Cardiac muscle cell (in vitro differentiated cells and primary cell): ENCODE measurements around the gene MRGPRE. TPM values are rescaled to one million over a fixed set of nuclear protein-coding genes. Genes with fewer than 3 reads are reported as not detected.

Experiments used
- DNase-seq, 2 donors: peaks; one replicate each; pipeline versions ENCODE4 v3.0.0 to v3.0.0-alpha.2; 2010 to 2017; ENCODE audit warnings: low read depth in 1 of 2, low spot score in 1 of 2
- H3K27ac ChIP-seq: fragments of 200-600 bp; sonication (generic); 2 replicates; pipeline ENCODE4 v1.5.1; 2016
- H3K27me3 ChIP-seq: fragments of 200-600 bp; sonication (generic); 2 replicates; pipeline ENCODE4 v1.6.0; 2016; ENCODE audit warnings: control low read depth
- H3K36me3 ChIP-seq: fragments of 200-600 bp; sonication (generic); 2 replicates; pipeline ENCODE4 v1.5.1; 2016; ENCODE audit warnings: control low read depth
- H3K4me1 ChIP-seq: fragments of 200-600 bp; sonication (generic); 2 replicates; pipeline ENCODE4 v1.8.1; 2017; ENCODE audit warnings: low read depth, mild to moderate bottlenecking, mixed run types
- H3K4me3 ChIP-seq: fragments of 200-600 bp; sonication (generic); 2 replicates; pipeline ENCODE4 v1.5.1; 2016; ENCODE audit warnings: mild to moderate bottlenecking
- H3K9me3 ChIP-seq: fragments of 200-600 bp; sonication (generic); 2 replicates; pipeline ENCODE4 v1.5.1; 2017; ENCODE audit warnings: low read depth, mild to moderate bottlenecking, control low read depth
- polyA plus RNA-seq: library from polyadenylated mRNA; unstranded; fragments of >200 nt; fragmentation: Nextera tagmentation; extraction: Ambion mirVana; gene quantifications from 2 replicates; pipeline ENCODE4 v1.2.1, GENCODE V29; 2016
- total RNA-seq: library from RNA; depleted of rRNA; stranded (reverse); fragments of >200 nt; gene quantifications from 2 replicates; pipeline ENCODE4 v1.2.3, GENCODE V29; 2016
- TF ChIP-seq, protein P1 (sequence below): IDR thresholded peaks from 2 replicates; pipeline ENCODE4 v1.5.1; 2012; ENCODE audit warnings: low read depth, mild to moderate bottlenecking, low read length

MRGPRE gene
- total and polyA plus RNA-seq, 2 experiments from 2014 or later: not detected

DNA sequence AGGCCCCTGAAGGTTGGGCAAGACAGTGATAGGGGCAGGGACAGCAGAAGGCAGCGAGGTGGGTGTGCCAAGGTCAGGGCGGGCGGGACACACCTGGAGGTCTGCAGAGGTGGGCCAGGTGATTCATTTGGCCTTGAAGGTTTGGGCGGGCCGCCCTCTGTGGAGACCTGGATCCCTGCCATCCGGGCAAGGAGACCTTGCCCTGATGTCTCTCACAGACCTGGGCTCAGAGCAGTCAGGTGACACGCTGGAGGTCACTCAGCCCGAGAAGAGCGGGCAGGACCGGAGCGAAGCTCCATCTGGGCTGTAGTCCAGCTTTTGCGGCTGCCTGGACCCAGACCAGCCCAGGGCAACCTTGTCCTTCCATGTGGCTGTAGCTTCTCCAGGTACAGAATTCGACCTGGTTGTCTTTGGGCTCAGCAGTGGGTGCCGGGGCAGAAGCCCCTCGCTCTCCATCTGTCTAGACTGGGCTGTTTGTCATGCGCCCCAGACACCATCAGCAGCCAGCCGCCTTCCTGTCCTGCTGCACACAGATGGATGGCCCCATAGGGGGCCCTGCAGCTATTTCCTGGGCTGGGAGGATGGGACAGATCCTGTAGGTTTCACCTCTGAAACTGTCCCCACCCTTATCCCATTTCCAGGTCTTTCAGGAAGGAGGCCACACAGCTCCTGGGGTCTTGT lies 16.7 kb downstream of the MRGPRE start:
- peaks cover 34% of the 10 kb centered on the region for H3K27me3 ChIP-seq
- no peaks in the 10 kb centered on the region for H3K4me1 ChIP-seq
- TF ChIP-seq, protein P1, sequence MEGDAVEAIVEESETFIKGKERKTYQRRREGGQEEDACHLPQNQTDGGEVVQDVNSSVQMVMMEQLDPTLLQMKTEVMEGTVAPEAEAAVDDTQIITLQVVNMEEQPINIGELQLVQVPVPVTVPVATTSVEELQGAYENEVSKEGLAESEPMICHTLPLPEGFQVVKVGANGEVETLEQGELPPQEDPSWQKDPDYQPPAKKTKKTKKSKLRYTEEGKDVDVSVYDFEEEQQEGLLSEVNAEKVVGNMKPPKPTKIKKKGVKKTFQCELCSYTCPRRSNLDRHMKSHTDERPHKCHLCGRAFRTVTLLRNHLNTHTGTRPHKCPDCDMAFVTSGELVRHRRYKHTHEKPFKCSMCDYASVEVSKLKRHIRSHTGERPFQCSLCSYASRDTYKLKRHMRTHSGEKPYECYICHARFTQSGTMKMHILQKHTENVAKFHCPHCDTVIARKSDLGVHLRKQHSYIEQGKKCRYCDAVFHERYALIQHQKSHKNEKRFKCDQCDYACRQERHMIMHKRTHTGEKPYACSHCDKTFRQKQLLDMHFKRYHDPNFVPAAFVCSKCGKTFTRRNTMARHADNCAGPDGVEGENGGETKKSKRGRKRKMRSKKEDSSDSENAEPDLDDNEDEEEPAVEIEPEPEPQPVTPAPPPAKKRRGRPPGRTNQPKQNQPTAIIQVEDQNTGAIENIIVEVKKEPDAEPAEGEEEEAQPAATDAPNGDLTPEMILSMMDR: no peak
- H3K27ac ChIP-seq: no peak overlapping the region
- H3K9me3 ChIP-seq: no peaks in the 10 kb centered on the region
- DNase-seq: no peak
- no peak overlapping the region for H3K4me3 ChIP-seq
- no peaks in the 10 kb centered on the region for H3K36me3 ChIP-seq

DNA sequence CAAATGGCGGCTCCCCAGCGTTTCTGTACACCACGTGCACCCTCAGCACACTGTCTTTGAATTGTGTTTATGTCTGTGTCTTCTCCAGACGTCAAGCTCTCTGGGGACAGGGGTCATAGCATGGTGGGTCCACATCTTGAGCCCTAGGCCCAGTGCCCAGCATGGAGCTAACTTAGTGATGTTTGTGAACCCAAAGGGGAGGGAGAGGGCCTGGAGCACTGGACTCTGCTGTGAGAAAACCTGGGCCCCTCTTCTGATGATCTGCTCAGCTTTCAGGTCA lies 17.9 kb downstream of the MRGPRE start:
- Histone ChIP-seq H3K27ac (no peak overlapping the region), H3K4me3 (no peak overlapping the region), H3K9me3 (no peaks in the 10 kb centered on the region), H3K4me1 (no peaks in the 10 kb centered on the region), H3K27me3 (peaks cover 33% of the 10 kb centered on the region), H3K36me3 (no peaks in the 10 kb centered on the region)
- TF ChIP-seq, protein P1: no peak
- DNase-seq: no peak

DNA sequence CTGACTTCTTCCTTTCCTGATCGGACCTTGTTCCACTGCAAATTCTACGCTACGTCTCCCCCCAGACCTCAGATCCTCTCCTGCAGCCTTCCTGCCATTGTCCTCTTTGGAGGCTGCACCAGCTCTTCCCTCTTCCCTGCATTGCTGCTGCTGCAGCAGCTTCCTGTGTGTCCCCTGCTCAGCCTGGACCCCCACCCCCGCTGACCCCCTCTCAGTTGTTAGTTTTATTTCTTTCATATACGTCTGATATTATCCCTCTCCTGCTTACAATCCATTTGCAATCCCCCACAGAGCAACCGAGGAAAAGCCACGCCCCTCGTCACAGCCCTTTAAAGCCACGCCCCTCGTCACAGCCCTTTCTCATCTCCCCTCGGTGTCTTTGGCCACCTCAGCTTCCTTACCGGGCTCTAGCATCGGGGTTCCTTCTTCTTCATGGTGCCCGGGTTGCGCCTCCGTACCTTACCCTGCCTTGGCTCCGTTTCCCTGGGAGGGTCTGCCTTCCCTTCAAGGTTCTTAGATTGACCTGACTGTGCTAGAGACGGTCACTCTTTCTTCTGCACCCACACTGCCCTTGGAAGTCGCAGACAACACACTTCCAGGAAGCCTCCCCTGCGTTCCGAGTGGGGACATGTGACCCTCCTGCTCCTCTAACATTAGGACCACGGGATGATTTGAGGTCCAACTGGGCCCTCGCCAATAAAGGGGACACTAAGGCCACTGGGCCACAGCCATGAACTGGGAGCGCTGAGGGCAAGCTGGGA lies 18.4 kb downstream of the MRGPRE start:
- peaks cover 33% of the 10 kb centered on the region for H3K27me3 ChIP-seq
- TF ChIP-seq, protein P1: no peak
- H3K27ac ChIP-seq: no peak overlapping the region
- H3K36me3 ChIP-seq: no peaks in the 10 kb centered on the region
- DNase-seq: no peak
- H3K4me1 ChIP-seq: no peaks in the 10 kb centered on the region
- H3K4me3 ChIP-seq: no peak overlapping the region
- H3K9me3 ChIP-seq: no peaks in the 10 kb centered on the region

DNA sequence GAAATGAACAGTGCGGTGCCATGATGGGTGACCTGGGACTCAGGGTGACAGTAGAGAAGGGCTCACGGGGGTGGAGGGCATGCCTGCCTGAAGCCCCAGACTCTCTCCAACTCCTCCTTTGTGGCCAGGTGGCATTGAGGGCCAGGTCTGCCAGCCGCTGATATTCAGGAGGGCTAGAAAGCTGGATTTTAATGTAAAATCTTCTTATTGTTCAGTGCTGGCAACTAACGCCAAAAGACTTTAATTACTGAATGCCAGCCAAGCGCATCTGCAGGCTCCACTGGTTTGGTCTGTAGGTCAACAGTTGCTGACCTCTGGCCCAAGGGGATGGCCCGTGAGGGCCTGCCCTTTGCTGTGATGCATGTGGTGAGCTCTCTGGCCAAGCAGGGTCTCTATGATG lies 23.9 kb downstream of the MRGPRE start:
- TF ChIP-seq, protein P1: no peak
- peaks cover 47% of the 10 kb centered on the region for H3K27me3 ChIP-seq

DNA sequence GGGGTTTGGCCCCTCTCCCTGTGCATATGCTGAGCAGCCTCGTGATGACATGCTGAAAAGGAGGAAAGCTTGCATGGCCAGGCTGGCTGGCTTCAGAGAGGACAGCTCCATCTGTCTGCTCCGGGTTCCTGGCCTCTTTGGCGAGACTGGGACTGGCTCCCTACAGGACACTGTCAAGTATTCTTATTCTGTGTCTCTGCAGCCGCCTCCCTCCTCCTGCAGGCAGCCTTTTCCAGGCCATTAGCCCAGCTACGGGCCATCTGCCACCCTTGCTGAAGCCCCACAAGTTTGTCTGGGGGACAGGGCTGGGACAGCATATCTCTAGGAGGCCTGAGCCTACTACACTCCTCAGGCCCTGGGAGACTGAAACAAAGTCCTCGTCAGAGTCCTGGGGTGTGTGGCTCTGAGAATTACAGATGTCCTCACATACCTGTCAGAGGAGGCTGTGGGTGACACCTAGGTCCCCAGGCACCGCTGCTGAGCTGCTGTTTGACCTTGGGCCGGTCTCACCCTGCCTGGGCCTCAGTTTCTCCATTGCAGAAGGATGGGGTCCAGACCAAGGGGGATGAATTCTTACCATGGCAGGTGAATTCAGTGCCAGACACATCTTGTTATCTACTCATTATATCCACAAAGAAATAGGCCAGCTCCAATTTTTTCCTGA lies 24.6 kb downstream of the MRGPRE start:
- TF ChIP-seq, protein P1: no peak
- Histone ChIP-seq H3K4me3 (no peak overlapping the region), H3K27ac (no peak overlapping the region), H3K36me3 (no peaks in the 10 kb centered on the region), H3K4me1 (no peaks in the 10 kb centered on the region), H3K27me3 (peaks cover 49% of the 10 kb centered on the region), H3K9me3 (no peaks in the 10 kb centered on the region)
- no peak for DNase-seq

More for the DNA sequence above, 23.9 kb downstream of the MRGPRE start:
- Histone ChIP-seq H3K4me3 (no peak overlapping the region), H3K9me3 (no peaks in the 10 kb centered on the region), H3K4me1 (no peaks in the 10 kb centered on the region), H3K36me3 (no peaks in the 10 kb centered on the region), H3K27ac (no peak overlapping the region)
- DNase-seq: no peak
